MCF 10A (cell line): ENCODE data around the gene SPATA31A7. TPM values are rescaled to one million over a fixed set of nuclear protein-coding genes. Genes with fewer than 3 reads are reported as not detected.
"Not testable (repeated sequence)": the region's sequence is repeated elsewhere in the genome, so short reads cannot be mapped to it uniquely, and the experiment has no call there.

Experiments used
- Bru-seq: library from RNA; stranded (reverse); fragments of 400-500 nt; gene quantifications from one replicate; lab custom pipeline; 2021; lab: Mats Ljungman, UMichigan
- BruChase-seq, 2 experiments: library from RNA; stranded (reverse); fragments of 400-500 nt; gene quantifications; one replicate each; lab custom pipeline; 2021; lab: Mats Ljungman, UMichigan
- BruUV-seq: library from RNA; stranded (reverse); fragments of 400-500 nt; replicated peaks from 2 replicates; lab custom pipeline; 2021; lab: Mats Ljungman, UMichigan
- CTCF ChIA-PET: fragments of 300-600 bp; sonication (Branson Sonifier 250); formaldehyde crosslinking; extraction: SDS; loops from one replicate; lab custom pipeline; 2021; ENCODE audit warnings: antibody characterized with exemption, inconsistent platforms; lab: Yijun Ruan, JAX
- POLR2A ChIA-PET: fragments of 300-600, 350-650 bp; sonication (Branson Sonifier 250); formaldehyde crosslinking; extraction: SDS; loops from one replicate; lab custom pipeline; 2020; ENCODE audit warnings: antibody characterized with exemption, inconsistent platforms; lab: Yijun Ruan, JAX
- DNase-seq: peaks from one replicate; pipeline ENCODE4 v3.0.0-alpha.2; 2018; ENCODE audit not compliant: unreplicated experiment
- H3K27ac Mint-ChIP-seq: one replicate; pipeline ENCODE4 v1.8.0; 2022; ENCODE audit warnings: mild to moderate bottlenecking, low read depth, mixed read lengths; ENCODE audit not compliant: unreplicated experiment
- H3K27me3 Mint-ChIP-seq: one replicate; pipeline ENCODE4 v1.8.0; 2022; ENCODE audit warnings: mixed read lengths; ENCODE audit not compliant: insufficient read depth, unreplicated experiment
- H3K36me3 Mint-ChIP-seq: one replicate; pipeline ENCODE4 v1.8.0; 2022; ENCODE audit warnings: mild to moderate bottlenecking, moderate library complexity, mixed read lengths; ENCODE audit not compliant: insufficient read depth, unreplicated experiment
- H3K4me1 Mint-ChIP-seq: one replicate; pipeline ENCODE4 v1.8.0; 2022; ENCODE audit warnings: mixed read lengths; ENCODE audit not compliant: insufficient read depth, unreplicated experiment
- H3K4me3 Mint-ChIP-seq: one replicate; pipeline ENCODE4 v1.8.0; 2022; ENCODE audit warnings: mild to moderate bottlenecking, moderate library complexity, mixed read lengths; ENCODE audit not compliant: unreplicated experiment
- H3K9me3 Mint-ChIP-seq: one replicate; pipeline ENCODE4 v1.8.0; 2022; ENCODE audit warnings: mixed read lengths; ENCODE audit not compliant: unreplicated experiment
- intact Hi-C: fragments of 100-400 bp; cut with micrococcal nuclease; formaldehyde crosslinking; loops from 2 replicates; pipeline ENCODE4 v1.14.1; 2022
- long read RNA-seq: library from polyadenylated mRNA; stranded (forward); transcript quantifications from one replicate; pipeline ENCODE4 v2.0.0, GENCODE V29; 2022
- total RNA-seq: library from RNA; stranded (reverse); gene quantifications from 2 replicates; pipeline ENCODE4 v1.2.3, GENCODE V29; 2022

Gene SPATA31A7
- total RNA-seq (not detected in 2 replicates), Bru-seq, nascent RNA (not detected), BruChase-seq, experiment 1, labeled RNA remaining after a 6-hour chase (not detected), BruChase-seq, experiment 2, labeled RNA remaining after a 2-hour chase (not detected)
- long read RNA-seq = 0 reads

- H3K4me1 Mint-ChIP-seq, CTCF ChIA-PET, H3K27ac Mint-ChIP-seq, intact Hi-C loops, POLR2A ChIA-PET, H3K9me3 Mint-ChIP-seq, H3K4me3 Mint-ChIP-seq, H3K36me3 Mint-ChIP-seq, BruUV-seq, DNase-seq, H3K27me3 Mint-ChIP-seq: not testable (repeated sequence)
These were observed at the start of gene SPATA31A7 for GRCh38 chr9:61189736-61190135. SPATA31A7 (plus strand) TSS chr9:61190036; CDS start chr9:61190065, 29 bp downstream.

- BruUV-seq, intact Hi-C loops, CTCF ChIA-PET, H3K36me3 Mint-ChIP-seq, H3K4me1 Mint-ChIP-seq, H3K27me3 Mint-ChIP-seq, POLR2A ChIA-PET, H3K9me3 Mint-ChIP-seq, H3K4me3 Mint-ChIP-seq, H3K27ac Mint-ChIP-seq: not testable (repeated sequence)
- DNase-seq = peak; percentile 0
These were observed 36.6 kb downstream of the SPATA31A7 start for GRCh38 chr9:61226438-61226837.
